GM23338 (cell line): ENCODE results near the gene RNU6-7. TPM values are rescaled to one million over a fixed set of nuclear protein-coding genes. Genes with fewer than 3 reads are reported as not detected.

ENCODE experiments used
- ATAC-seq: fragments of 200-7000 bp; cut with Tn5 transposase; 3 replicates; pipeline ENCODE4 v1.9.1; 2020
- DNase-seq: peaks from one replicate; pipeline ENCODE4 v3.0.0-alpha.2; 2015; ENCODE audit warnings: low spot score
- H2AFZ ChIP-seq: fragments of 200-600 bp; sonication (generic); 2 replicates; pipeline ENCODE4 v1.8.0; 2016; ENCODE audit warnings: antibody characterized with exemption, mild to moderate bottlenecking, moderate library complexity
- H3F3A ChIP-seq: fragments of 200-600 bp; sonication (generic); replicated peaks from 2 replicates; pipeline ENCODE4 v1.8.0; 2017; ENCODE audit warnings: antibody characterized with exemption, mixed run types, low read depth
- H3K27ac ChIP-seq: fragments of 200-600 bp; sonication (generic); 2 replicates; pipeline ENCODE4 v1.6.1; 2016; ENCODE audit warnings: low read depth
- H3K27me3 ChIP-seq: fragments of 200-600 bp; sonication (generic); 2 replicates; pipeline ENCODE4 v1.8.0; 2016; ENCODE audit warnings: mild to moderate bottlenecking, mixed run types, moderate library complexity; ENCODE audit not compliant: insufficient read depth
- H3K36me3 ChIP-seq: fragments of 200-600 bp; sonication (generic); 2 replicates; pipeline ENCODE4 v1.8.0; 2016; ENCODE audit warnings: mild to moderate bottlenecking; ENCODE audit not compliant: insufficient read depth
- H3K4me1 ChIP-seq: fragments of 200-600 bp; sonication (generic); 2 replicates; pipeline ENCODE4 v1.8.0; 2016; ENCODE audit warnings: mild to moderate bottlenecking, moderate library complexity; ENCODE audit not compliant: insufficient read depth
- H3K4me2 ChIP-seq: fragments of 200-600 bp; sonication (generic); 2 replicates; pipeline ENCODE4 v1.7.1; 2017; ENCODE audit warnings: mixed run types
- H3K4me3 ChIP-seq: fragments of 200-600 bp; sonication (generic); 2 replicates; pipeline ENCODE4 v1.6.1; 2016; ENCODE audit warnings: mixed run types
- H3K79me2 ChIP-seq: fragments of 200-600 bp; sonication (generic); replicated peaks from 2 replicates; pipeline ENCODE4 v1.8.0; 2017; ENCODE audit warnings: mild to moderate bottlenecking; ENCODE audit not compliant: insufficient read depth
- H3K9me2 ChIP-seq: fragments of 200-600 bp; sonication (generic); 2 replicates; pipeline ENCODE4 v1.8.0; 2017; ENCODE audit not compliant: insufficient read depth
- H4K20me1 ChIP-seq: fragments of 200-600 bp; sonication (generic); replicated peaks from 2 replicates; pipeline ENCODE4 v1.8.0; 2017; ENCODE audit warnings: mild to moderate bottlenecking; ENCODE audit not compliant: insufficient read depth
- H3K27ac Mint-ChIP-seq: 2 replicates; pipeline ENCODE4 v1.8.0; 2020; ENCODE audit warnings: inconsistent platforms, mild to moderate bottlenecking, moderate library complexity, mixed read lengths
- H3K27me3 Mint-ChIP-seq: 3 replicates; pipeline ENCODE4 v1.8.0; 2022; ENCODE audit warnings: low read depth, mild to moderate bottlenecking, moderate library complexity, mixed read lengths, inconsistent platforms; ENCODE audit not compliant: insufficient read depth, poor library complexity
- H3K36me3 Mint-ChIP-seq: 3 replicates; pipeline ENCODE4 v1.8.0; 2021; ENCODE audit warnings: low read depth, mild to moderate bottlenecking, inconsistent platforms, moderate library complexity, mixed read lengths
- H3K4me1 Mint-ChIP-seq: 3 replicates; pipeline ENCODE4 v1.8.0; 2020; ENCODE audit warnings: mild to moderate bottlenecking, inconsistent platforms, mixed read lengths
- H3K4me3 Mint-ChIP-seq: 3 replicates; pipeline ENCODE4 v1.8.0; 2021; ENCODE audit warnings: moderate library complexity, mild to moderate bottlenecking, inconsistent platforms, mixed read lengths
- H3K9me3 Mint-ChIP-seq: 3 replicates; pipeline ENCODE4 v1.8.0; 2020; ENCODE audit warnings: moderate library complexity, mild to moderate bottlenecking, inconsistent platforms, mixed read lengths
- CREB1 ChIP-seq: fragments of 250-450 bp; sonication (Bioruptor Pico); IDR thresholded peaks from 2 replicates; pipeline ENCODE4 v1.5.0; 2020; ENCODE audit warnings: low read depth, mild to moderate bottlenecking, moderate library complexity
- ETS1 ChIP-seq: IDR thresholded peaks from 2 replicates; pipeline ENCODE4 v1.6.1; 2016; ENCODE audit warnings: antibody characterized with exemption
- EZH2 ChIP-seq: fragments of 200-600 bp; sonication (generic); IDR thresholded peaks from one replicate; pipeline ENCODE4 v1.8.0; 2017; ENCODE audit warnings: antibody characterized with exemption, mild to moderate bottlenecking, low read depth; ENCODE audit not compliant: unreplicated experiment
- EZH2phosphoT487 ChIP-seq: fragments of 200-600 bp; sonication (generic); IDR thresholded peaks from one replicate; pipeline ENCODE4 v1.8.1; 2018; ENCODE audit warnings: antibody characterized with exemption; ENCODE audit not compliant: unreplicated experiment
- JUNB ChIP-seq: IDR thresholded peaks from one replicate; pipeline ENCODE4 v1.6.1; 2016; ENCODE audit warnings: antibody characterized with exemption; ENCODE audit not compliant: unreplicated experiment
- NANOG ChIP-seq: IDR thresholded peaks from 2 replicates; pipeline ENCODE4 v1.6.1; 2016; ENCODE audit warnings: antibody characterized with exemption, borderline replicate concordance
- STAT1 ChIP-seq: IDR thresholded peaks from one replicate; pipeline ENCODE4 v1.6.1; 2016; ENCODE audit warnings: antibody characterized with exemption; ENCODE audit not compliant: unreplicated experiment
- ZNF114 ChIP-seq: fragments of 250-450 bp; sonication (Bioruptor Pico); IDR thresholded peaks from 2 replicates; pipeline ENCODE4 v1.5.0; 2020; ENCODE audit warnings: mild to moderate bottlenecking, moderate library complexity
- ZNF331 ChIP-seq: fragments of 250-450 bp; sonication (Bioruptor Pico); IDR thresholded peaks from 2 replicates; pipeline ENCODE4 v1.5.0; 2020; ENCODE audit warnings: low read depth, mild to moderate bottlenecking, moderate library complexity
- ZNF462 ChIP-seq: fragments of 250-450 bp; sonication (Bioruptor Pico); IDR thresholded peaks from 2 replicates; pipeline ENCODE4 v1.5.0; 2020; ENCODE audit warnings: mild to moderate bottlenecking, moderate library complexity
- polyA plus RNA-seq: library from polyadenylated mRNA; unstranded; fragments of >200 nt; fragmentation: Nextera tagmentation; extraction: Ambion mirVana; gene quantifications from 2 replicates; pipeline ENCODE4 v1.2.1, GENCODE V29; 2016
- total RNA-seq: library from RNA; depleted of rRNA; stranded (reverse); fragments of >200 nt; shearing (Covaris generic); gene quantifications from 2 replicates; pipeline ENCODE4 v1.2.3, GENCODE V29; 2014
- TF ChIP-seq, protein P1 (sequence below): IDR thresholded peaks from one replicate; pipeline ENCODE4 v1.6.1; 2018; ENCODE audit warnings: antibody characterized with exemption; ENCODE audit not compliant: unreplicated experiment
- TF ChIP-seq, protein P2 (sequence below), 2 experiments: fragments of 200-600 bp in 1 of 2; sonication (generic) in 1 of 2; conservative IDR thresholded peaks; 2 replicates each; pipeline versions ENCODE4 v1.5.1 to v1.6.1; 2016 to 2017; ENCODE audit warnings: antibody characterized with exemption in 2 of 2, low read depth in 2 of 2, mild to moderate bottlenecking in 2 of 2, moderate library complexity in 1 of 2

The RNU6-7 gene
- total and polyA plus RNA-seq, 2 experiments from 2014 or later, result 39.1 TPM; not detected in 1

- TF ChIP-seq ETS1, result no peak
- TF ChIP-seq CREB1, result no peak
Measured at GRCh38 chr14:32244404-32244803, 42.6 kb downstream of the RNU6-7 start (continued).

GRCh38 chr14:32246751-32247150, 44.9 kb downstream of the RNU6-7 start:
- H3K4me3 ChIP-seq, result no peak overlapping the region
- Mint-ChIP-seq H3K4me1 (no peaks in the 10 kb centered on the region), H3K27me3 (peaks cover 2% of the 10 kb centered on the region)
- TF ChIP-seq ETS1 (no peak), ZNF114 (no peak), ZNF462 (no peak), CREB1 (no peak), EZH2phosphoT487 (no peak), EZH2 (no peak), JUNB (no peak), ZNF331 (CRISPR knock-in tag) (no peak), NANOG (no peak), STAT1 (no peak)
- TF ChIP-seq, protein P1, sequence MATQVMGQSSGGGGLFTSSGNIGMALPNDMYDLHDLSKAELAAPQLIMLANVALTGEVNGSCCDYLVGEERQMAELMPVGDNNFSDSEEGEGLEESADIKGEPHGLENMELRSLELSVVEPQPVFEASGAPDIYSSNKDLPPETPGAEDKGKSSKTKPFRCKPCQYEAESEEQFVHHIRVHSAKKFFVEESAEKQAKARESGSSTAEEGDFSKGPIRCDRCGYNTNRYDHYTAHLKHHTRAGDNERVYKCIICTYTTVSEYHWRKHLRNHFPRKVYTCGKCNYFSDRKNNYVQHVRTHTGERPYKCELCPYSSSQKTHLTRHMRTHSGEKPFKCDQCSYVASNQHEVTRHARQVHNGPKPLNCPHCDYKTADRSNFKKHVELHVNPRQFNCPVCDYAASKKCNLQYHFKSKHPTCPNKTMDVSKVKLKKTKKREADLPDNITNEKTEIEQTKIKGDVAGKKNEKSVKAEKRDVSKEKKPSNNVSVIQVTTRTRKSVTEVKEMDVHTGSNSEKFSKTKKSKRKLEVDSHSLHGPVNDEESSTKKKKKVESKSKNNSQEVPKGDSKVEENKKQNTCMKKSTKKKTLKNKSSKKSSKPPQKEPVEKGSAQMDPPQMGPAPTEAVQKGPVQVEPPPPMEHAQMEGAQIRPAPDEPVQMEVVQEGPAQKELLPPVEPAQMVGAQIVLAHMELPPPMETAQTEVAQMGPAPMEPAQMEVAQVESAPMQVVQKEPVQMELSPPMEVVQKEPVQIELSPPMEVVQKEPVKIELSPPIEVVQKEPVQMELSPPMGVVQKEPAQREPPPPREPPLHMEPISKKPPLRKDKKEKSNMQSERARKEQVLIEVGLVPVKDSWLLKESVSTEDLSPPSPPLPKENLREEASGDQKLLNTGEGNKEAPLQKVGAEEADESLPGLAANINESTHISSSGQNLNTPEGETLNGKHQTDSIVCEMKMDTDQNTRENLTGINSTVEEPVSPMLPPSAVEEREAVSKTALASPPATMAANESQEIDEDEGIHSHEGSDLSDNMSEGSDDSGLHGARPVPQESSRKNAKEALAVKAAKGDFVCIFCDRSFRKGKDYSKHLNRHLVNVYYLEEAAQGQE, result no peak
- TF ChIP-seq, protein P2, sequence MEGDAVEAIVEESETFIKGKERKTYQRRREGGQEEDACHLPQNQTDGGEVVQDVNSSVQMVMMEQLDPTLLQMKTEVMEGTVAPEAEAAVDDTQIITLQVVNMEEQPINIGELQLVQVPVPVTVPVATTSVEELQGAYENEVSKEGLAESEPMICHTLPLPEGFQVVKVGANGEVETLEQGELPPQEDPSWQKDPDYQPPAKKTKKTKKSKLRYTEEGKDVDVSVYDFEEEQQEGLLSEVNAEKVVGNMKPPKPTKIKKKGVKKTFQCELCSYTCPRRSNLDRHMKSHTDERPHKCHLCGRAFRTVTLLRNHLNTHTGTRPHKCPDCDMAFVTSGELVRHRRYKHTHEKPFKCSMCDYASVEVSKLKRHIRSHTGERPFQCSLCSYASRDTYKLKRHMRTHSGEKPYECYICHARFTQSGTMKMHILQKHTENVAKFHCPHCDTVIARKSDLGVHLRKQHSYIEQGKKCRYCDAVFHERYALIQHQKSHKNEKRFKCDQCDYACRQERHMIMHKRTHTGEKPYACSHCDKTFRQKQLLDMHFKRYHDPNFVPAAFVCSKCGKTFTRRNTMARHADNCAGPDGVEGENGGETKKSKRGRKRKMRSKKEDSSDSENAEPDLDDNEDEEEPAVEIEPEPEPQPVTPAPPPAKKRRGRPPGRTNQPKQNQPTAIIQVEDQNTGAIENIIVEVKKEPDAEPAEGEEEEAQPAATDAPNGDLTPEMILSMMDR (conservative IDR thresholded peaks at IDR 0.05; ENCODE audit: low read depth in 2 of 2), result no peak

More at GRCh38 chr14:32246751-32247150, 44.9 kb downstream of the RNU6-7 start:
- Mint-ChIP-seq H3K4me3 (no peak overlapping the region), H3K9me3 (peaks cover 4% of the 10 kb centered on the region; the same call in 2 of the 3 replicates), H3K36me3 (no peaks in the 10 kb centered on the region), H3K27ac (no peak overlapping the region)
- Histone ChIP-seq H3F3A (no peaks in the 10 kb centered on the region), H3K27me3 (no peaks in the 10 kb centered on the region), H3K4me1 (no peaks in the 10 kb centered on the region), H3K4me2 (no peak overlapping the region), H3K79me2 (no peaks in the 10 kb centered on the region), H2AFZ (no peak overlapping the region), H3K9me2 (no peaks in the 10 kb centered on the region; the same call in 1 of the 2 replicates), H3K36me3 (no peaks in the 10 kb centered on the region), H4K20me1 (no peaks in the 10 kb centered on the region), H3K27ac (no peak overlapping the region)
- DNase-seq, result no peak
- no peak for ATAC-seq
